Peyer's patch (tissue), 4 donors: ENCODE results near the gene FAM174A. TPM values are rescaled to one million over a fixed set of nuclear protein-coding genes. Genes with fewer than 3 reads are reported as not detected.

Experiments used
- DNase-seq, 3 donors: peaks; one replicate each; pipeline ENCODE4 v3.0.0-alpha.2; 2017 to 2019
- H3K27ac ChIP-seq, 4 donors: fragments of 200-600 bp; sonication (generic); one replicate each; pipeline ENCODE4 v1.5.1; 2016 to 2019
- H3K27me3 ChIP-seq, 2 donors: fragments of 200-600 bp; sonication (generic); one replicate each; pipeline ENCODE4 v1.5.1; 2019
- H3K36me3 ChIP-seq, 3 donors: fragments of 200-600 bp; sonication (generic); one replicate each; pipeline ENCODE4 v1.5.1; 2016 to 2019
- H3K4me1 ChIP-seq, 4 donors: fragments of 200-600 bp; sonication (generic); one replicate each; pipeline ENCODE4 v1.5.1; 2016 to 2019
- H3K4me3 ChIP-seq, 4 donors: fragments of 200-600 bp; sonication (generic); 1 replicate in 3 of 4; 2 replicates in 1 of 4; pipeline ENCODE4 v1.5.1; 2016 to 2019; ENCODE audit warnings: mild to moderate bottlenecking in 1 of 4
- H3K9me3 ChIP-seq, 4 donors: fragments of 200-600 bp; sonication (generic); one replicate each; pipeline ENCODE4 v1.5.1; 2016 to 2019; ENCODE audit warnings: mild to moderate bottlenecking in 1 of 4
- POLR2A ChIP-seq, 2 donors: fragments of 450-650 bp; IDR thresholded peaks; one replicate each; pipeline ENCODE4 v1.5.1; 2017; ENCODE audit warnings: antibody characterized with exemption in 2 of 2, mild to moderate bottlenecking in 2 of 2, moderate library complexity in 2 of 2
- total RNA-seq, 4 donors: library from RNA; depleted of rRNA; stranded (reverse); fragments of >200 nt; gene quantifications; one replicate each; pipeline ENCODE4 v1.1.0, GENCODE V29; 2016
- TF ChIP-seq, protein P1 (sequence below), 6 experiments: fragments of 450-650 bp in 4 of 6; fragments of 200-600 bp in 2 of 6; sonication (generic) in 1 of 6; IDR thresholded peaks; one replicate each; pipeline ENCODE4 v1.5.1; 2017 to 2019; ENCODE audit warnings: antibody characterized with exemption in 6 of 6, mild to moderate bottlenecking in 3 of 6, moderate library complexity in 1 of 6

FAM174A gene
- total RNA-seq, 4 donors from 2014 or later = 2.5 to 19.4 (median 17.2) TPM

DNA sequence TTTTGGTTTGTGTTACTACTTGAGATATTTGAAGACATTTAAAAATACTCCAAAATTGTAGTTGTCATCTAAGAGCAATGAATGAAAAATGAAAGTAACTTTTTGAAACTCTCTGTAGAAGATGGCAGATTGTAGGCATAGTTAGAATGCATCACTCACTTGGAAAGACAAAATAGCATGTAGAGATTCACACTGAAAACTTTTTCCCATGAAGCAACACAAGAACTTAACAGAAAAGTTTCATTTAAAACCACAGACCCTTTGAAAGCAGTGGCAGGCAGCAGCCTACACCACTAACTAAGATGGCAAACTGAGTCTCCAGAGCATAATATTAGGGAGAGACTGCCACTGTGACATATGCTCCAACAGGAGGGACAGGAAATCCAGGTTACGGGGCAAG is 18.9 kb upstream of the FAM174A start:
- TF ChIP-seq, protein P1, sequence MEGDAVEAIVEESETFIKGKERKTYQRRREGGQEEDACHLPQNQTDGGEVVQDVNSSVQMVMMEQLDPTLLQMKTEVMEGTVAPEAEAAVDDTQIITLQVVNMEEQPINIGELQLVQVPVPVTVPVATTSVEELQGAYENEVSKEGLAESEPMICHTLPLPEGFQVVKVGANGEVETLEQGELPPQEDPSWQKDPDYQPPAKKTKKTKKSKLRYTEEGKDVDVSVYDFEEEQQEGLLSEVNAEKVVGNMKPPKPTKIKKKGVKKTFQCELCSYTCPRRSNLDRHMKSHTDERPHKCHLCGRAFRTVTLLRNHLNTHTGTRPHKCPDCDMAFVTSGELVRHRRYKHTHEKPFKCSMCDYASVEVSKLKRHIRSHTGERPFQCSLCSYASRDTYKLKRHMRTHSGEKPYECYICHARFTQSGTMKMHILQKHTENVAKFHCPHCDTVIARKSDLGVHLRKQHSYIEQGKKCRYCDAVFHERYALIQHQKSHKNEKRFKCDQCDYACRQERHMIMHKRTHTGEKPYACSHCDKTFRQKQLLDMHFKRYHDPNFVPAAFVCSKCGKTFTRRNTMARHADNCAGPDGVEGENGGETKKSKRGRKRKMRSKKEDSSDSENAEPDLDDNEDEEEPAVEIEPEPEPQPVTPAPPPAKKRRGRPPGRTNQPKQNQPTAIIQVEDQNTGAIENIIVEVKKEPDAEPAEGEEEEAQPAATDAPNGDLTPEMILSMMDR (IDR thresholded peaks at IDR 0.05) = no peak
- TF ChIP-seq POLR2A (IDR thresholded peaks at IDR 0.05) = no peak
- no peak for DNase-seq

DNA sequence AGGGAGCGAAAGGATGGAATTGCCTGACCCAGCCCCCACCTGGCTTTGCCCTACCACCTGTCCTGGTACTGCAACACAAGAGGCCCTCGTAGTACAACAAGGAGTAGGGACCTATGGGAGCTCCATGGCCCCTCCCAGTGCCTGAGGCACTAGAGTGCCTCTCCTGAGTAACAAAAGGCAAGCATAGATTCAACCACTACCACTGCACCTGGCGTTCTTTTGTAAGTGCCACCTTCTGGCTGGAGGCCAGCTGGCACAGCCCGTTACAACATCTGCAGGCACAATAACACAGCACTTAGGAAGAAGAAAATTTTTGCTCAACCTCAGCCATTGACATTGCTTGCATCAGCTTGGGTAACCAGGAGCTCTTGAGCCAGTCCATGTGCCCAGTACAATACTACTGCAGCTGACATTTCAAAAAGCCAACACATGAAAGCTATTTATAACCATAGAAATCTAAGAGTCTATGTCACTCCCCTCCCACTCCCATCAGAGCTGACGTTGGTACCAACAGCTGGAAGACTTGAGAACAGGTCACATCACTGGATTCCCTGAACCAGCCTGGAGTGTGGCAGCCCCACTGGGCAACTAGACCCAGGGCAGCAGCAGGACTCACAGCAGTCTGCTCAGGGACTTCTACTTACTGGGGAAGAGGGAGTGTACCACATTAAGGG is 17.7 kb upstream of the FAM174A start:
- TF ChIP-seq POLR2A (IDR thresholded peaks at IDR 0.05) = no peak
- TF ChIP-seq, protein P1 (IDR thresholded peaks at IDR 0.05) = no peak
- H3K4me1 ChIP-seq = no peaks in the 10 kb centered on the region
- DNase-seq = peak in 1 of 3 donors; percentile 45
- H3K27me3 ChIP-seq = no peaks in the 10 kb centered on the region
- H3K27ac ChIP-seq = no peak overlapping the region
- H3K4me3 ChIP-seq = no peak overlapping the region
- peaks cover 0 to 5% (median 0%) of the 10 kb centered on the region in 4 donors for H3K9me3 ChIP-seq
- H3K36me3 ChIP-seq = no peaks in the 10 kb centered on the region

More for the DNA sequence above, 18.9 kb upstream of the FAM174A start:
- H3K36me3 ChIP-seq = no peaks in the 10 kb centered on the region
- no peaks in the 10 kb centered on the region for H3K27me3 ChIP-seq
- H3K27ac ChIP-seq = no peak overlapping the region
- H3K9me3 ChIP-seq = peaks cover 0 to 5% (median 0%) of the 10 kb centered on the region in 4 donors
- no peak overlapping the region for H3K4me3 ChIP-seq
- H3K4me1 ChIP-seq = no peaks in the 10 kb centered on the region

DNA sequence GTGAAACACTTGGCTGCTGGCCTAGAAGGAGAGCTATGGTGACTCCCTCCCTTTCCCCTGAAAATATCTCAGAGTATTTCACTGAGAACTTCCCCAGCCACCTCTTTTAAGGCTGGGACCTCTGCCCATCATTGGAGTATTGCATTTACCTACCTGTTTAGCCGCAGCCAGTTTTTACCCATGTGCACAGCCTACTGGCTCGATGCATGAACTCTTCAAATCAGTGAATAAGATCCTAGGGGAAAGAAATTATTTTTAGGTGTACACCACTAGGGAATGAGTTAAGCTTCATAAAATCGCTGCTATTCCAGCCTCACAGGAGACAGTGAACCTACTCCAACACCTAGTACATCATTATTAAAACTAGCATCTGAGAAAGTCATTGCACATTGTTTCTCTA is 16.8 kb upstream of the FAM174A start:
- DNase-seq = no peak
- TF ChIP-seq, protein P1 (IDR thresholded peaks at IDR 0.05) = no peak
- TF ChIP-seq POLR2A (IDR thresholded peaks at IDR 0.05) = no peak
- Histone ChIP-seq H3K27ac (no peak overlapping the region), H3K9me3 (peaks cover 0 to 5% (median 0%) of the 10 kb centered on the region in 4 donors), H3K27me3 (no peaks in the 10 kb centered on the region), H3K36me3 (no peaks in the 10 kb centered on the region), H3K4me1 (no peaks in the 10 kb centered on the region), H3K4me3 (no peak overlapping the region)

DNA sequence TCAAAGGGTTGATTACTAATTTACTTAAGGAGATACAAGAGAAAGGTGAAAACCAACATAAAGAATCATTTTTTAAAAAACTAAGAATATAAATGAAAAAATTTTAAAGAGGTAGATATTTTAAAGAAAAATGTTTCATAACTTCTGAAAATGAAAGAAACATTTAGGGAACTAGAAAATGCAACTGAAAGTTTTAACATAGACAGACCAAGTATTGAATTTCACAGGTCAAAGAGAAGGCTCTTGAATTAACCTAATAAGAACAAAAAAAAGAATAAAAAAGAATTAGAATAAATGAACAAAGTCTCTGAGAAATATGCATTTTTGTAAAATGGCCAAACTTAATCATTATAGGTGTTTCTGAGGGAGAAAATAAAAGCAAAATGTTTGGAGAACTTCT is 16.1 kb upstream of the FAM174A start:
- Histone ChIP-seq H3K4me3 (no peak overlapping the region), H3K27ac (no peak overlapping the region), H3K4me1 (no peaks in the 10 kb centered on the region), H3K27me3 (no peaks in the 10 kb centered on the region), H3K9me3 (peaks cover 0 to 5% (median 0%) of the 10 kb centered on the region in 4 donors), H3K36me3 (no peaks in the 10 kb centered on the region)
- no peak for TF ChIP-seq POLR2A (IDR thresholded peaks at IDR 0.05)
- TF ChIP-seq, protein P1 (IDR thresholded peaks at IDR 0.05) = no peak
- DNase-seq = no peak

DNA sequence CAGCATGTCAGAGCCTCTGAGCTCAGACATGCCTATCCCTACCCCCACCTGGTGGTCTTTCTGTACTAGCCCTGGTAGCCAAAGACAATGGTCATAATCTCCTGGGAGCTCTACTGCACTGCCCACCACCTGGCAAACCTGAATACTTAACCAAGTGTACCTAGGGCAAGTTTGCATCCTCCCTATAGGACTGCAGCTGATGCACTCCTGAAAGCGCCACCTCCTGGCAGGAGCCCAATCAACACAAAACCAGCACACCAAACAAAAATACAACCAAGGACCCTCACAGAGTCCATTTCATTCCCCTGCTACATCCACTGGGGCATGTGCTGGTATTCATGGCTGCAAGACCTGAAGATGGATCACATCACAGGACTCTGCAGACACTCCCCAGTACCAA is 14.8 kb upstream of the FAM174A start:
- Histone ChIP-seq H3K9me3 (peaks cover 0 to 5% (median 0%) of the 10 kb centered on the region in 4 donors), H3K27me3 (no peaks in the 10 kb centered on the region), H3K4me1 (no peaks in the 10 kb centered on the region), H3K36me3 (no peaks in the 10 kb centered on the region), H3K27ac (no peak overlapping the region), H3K4me3 (no peak overlapping the region)
- TF ChIP-seq POLR2A (IDR thresholded peaks at IDR 0.05) = no peak
- TF ChIP-seq, protein P1 (IDR thresholded peaks at IDR 0.05) = no peak
- DNase-seq = no peak
